IPS DF 6.9 (cell line): ENCODE results near the gene ZFP37.
"Not testable (repeated sequence)": the region's sequence is repeated elsewhere in the genome, so short reads cannot be mapped to it uniquely, and the experiment has no call there.

ENCODE experiments used
- DNase-seq: peaks from one replicate; pipeline ENCODE4 v3.0.0-alpha.2; 2013; ENCODE audit warnings: low read depth, low spot score
- H3K27ac ChIP-seq: one replicate; pipeline ENCODE4 v1.5.1; 2013; ENCODE audit warnings: low read length, control low read depth
- H3K27me3 ChIP-seq: 2 replicates; pipeline ENCODE4 v1.6.1; 2013; ENCODE audit warnings: mild to moderate bottlenecking, low read length; ENCODE audit not compliant: control insufficient read depth, insufficient read depth
- H3K36me3 ChIP-seq: 2 replicates; pipeline ENCODE4 v1.6.1; 2013; ENCODE audit warnings: low read length; ENCODE audit not compliant: control insufficient read depth, insufficient read depth
- H3K4me1 ChIP-seq: 2 replicates; pipeline ENCODE4 v1.6.1; 2013; ENCODE audit warnings: low read length; ENCODE audit not compliant: control insufficient read depth, insufficient read depth
- H3K4me3 ChIP-seq: 2 replicates; pipeline ENCODE4 v1.5.1; 2013; ENCODE audit warnings: mild to moderate bottlenecking, low read length
- H3K9me3 ChIP-seq: 2 replicates; pipeline ENCODE4 v1.6.1; 2013; ENCODE audit warnings: low read length, inconsistent platforms; ENCODE audit not compliant: control insufficient read depth, insufficient read depth
- whole genome bisulfite sequencing: extraction: QIAGEN DNeasy Blood & Tissue Kit; methylation state at CpG from one replicate; pipeline ENCODE4 v1.1.7; 2013; ENCODE audit warnings: mixed read lengths, missing lambda C conversion rate; ENCODE audit not compliant: insufficient read length, insufficient coverage; 5-methylcytosine and 5-hydroxymethylcytosine counted together

The ZFP37 gene

GRCh38 chr9:113059581-113060284, 3.2 kb upstream of the ZFP37 start:
- not testable (repeated sequence) for H3K4me1 ChIP-seq, DNase-seq, H3K4me3 ChIP-seq, H3K9me3 ChIP-seq, H3K27ac ChIP-seq, H3K36me3 ChIP-seq
- peaks cover 44% of the 10 kb centered on the region for H3K27me3 ChIP-seq
- WGBS: no CpG with 5 or more reads among the region's 61 CpGs

DNA sequence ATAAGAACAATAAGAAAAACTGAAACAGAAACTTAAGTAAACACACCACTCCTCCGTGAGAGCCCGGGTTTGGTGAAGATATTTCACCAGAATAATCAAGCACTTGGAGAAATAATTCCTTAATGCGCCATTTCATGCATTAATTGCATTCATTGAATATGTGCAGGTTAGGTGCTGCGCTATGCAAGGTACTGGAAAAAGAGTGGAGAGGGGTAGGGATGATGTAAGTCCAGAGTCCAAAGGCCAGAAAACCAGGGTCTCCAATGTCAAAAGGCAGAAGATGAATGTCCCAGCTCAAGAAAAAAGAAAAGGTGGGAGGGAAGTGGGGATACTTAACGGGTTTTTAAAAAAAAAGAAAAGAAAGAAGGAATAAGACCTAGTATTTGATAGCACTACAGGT, 669 bp upstream of the ZFP37 start:
- H3K4me1 ChIP-seq: 0 out of 2 replicates have a peak, but pooled peaks cover 2% of the 10 kb centered on the region
- whole genome bisulfite sequencing: no CpG with 5 or more reads among the region's 5 CpGs
- H3K27ac ChIP-seq: no peak overlapping the region
- H3K36me3 ChIP-seq: no peaks in the 10 kb centered on the region
- DNase-seq: no peak
- H3K9me3 ChIP-seq: no peaks in the 10 kb centered on the region
- peaks cover 34% of the 10 kb centered on the region for H3K27me3 ChIP-seq
- H3K4me3 ChIP-seq: no peak overlapping the region

GRCh38 chr9:113042884-113043657, 13.5 kb downstream of the ZFP37 start:
- Histone ChIP-seq H3K27ac (no peak overlapping the region), H3K4me1 (no peaks in the 10 kb centered on the region), H3K36me3 (no peaks in the 10 kb centered on the region; the same call in 1 of the 2 replicates), H3K4me3 (no peak overlapping the region), H3K27me3 (no peaks in the 10 kb centered on the region), H3K9me3 (peaks cover 4% of the 10 kb centered on the region)
- DNase-seq: no peak
- WGBS: no CpG with 5 or more reads among the region's 4 CpGs

DNA sequence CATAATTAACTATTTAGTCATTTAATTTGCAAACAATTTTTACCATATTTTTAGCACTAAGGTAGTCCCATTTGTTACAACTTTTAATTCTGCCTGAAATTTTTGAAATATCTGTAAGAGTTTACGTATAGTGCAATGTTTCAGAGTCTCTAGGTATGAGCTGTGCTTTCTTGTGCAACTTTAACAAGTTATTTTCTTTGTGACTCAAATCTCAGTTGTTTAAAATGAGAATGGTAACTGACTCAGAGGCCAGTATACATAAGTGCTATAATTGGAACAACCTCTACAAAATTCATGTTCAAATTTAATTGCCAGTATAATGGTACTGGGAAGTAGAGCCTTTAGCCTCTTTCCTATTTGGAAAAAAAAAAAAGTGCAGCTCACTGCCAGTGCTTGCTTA, 30.3 kb downstream of the ZFP37 start:
- H3K9me3 ChIP-seq: no peaks in the 10 kb centered on the region
- no peaks in the 10 kb centered on the region for H3K27me3 ChIP-seq
- no CpG with 5 or more reads among the region's 1 CpG for WGBS
- DNase-seq: no peak
- no peaks in the 10 kb centered on the region for H3K4me1 ChIP-seq
- H3K4me3 ChIP-seq: no peak overlapping the region
- H3K36me3 ChIP-seq: no peaks in the 10 kb centered on the region
- no peak overlapping the region for H3K27ac ChIP-seq

- no peaks in the 10 kb centered on the region for H3K9me3 ChIP-seq
- no peak overlapping the region for H3K4me3 ChIP-seq
- no peak for DNase-seq
- no peaks in the 10 kb centered on the region for H3K27me3 ChIP-seq
- WGBS: no CpG with 5 or more reads among the region's 3 CpGs
- no peaks in the 10 kb centered on the region for H3K4me1 ChIP-seq
- H3K27ac ChIP-seq: no peak overlapping the region
- no peaks in the 10 kb centered on the region for H3K36me3 ChIP-seq
These were observed 38.3 kb downstream of the ZFP37 start for GRCh38 chr9:113018247-113018646.

GRCh38 chr9:113012492-113012891, 44.0 kb downstream of the ZFP37 start:
- WGBS: no CpG with 5 or more reads among the region's 9 CpGs
- Histone ChIP-seq H3K9me3 (no peaks in the 10 kb centered on the region; the same call in 1 of the 2 replicates), H3K4me3 (no peak overlapping the region; the same call in 1 of the 2 replicates), H3K27ac (no peak overlapping the region), H3K36me3 (no peaks in the 10 kb centered on the region), H3K4me1 (no peaks in the 10 kb centered on the region), H3K27me3 (no peaks in the 10 kb centered on the region)
- no peak for DNase-seq

DNA sequence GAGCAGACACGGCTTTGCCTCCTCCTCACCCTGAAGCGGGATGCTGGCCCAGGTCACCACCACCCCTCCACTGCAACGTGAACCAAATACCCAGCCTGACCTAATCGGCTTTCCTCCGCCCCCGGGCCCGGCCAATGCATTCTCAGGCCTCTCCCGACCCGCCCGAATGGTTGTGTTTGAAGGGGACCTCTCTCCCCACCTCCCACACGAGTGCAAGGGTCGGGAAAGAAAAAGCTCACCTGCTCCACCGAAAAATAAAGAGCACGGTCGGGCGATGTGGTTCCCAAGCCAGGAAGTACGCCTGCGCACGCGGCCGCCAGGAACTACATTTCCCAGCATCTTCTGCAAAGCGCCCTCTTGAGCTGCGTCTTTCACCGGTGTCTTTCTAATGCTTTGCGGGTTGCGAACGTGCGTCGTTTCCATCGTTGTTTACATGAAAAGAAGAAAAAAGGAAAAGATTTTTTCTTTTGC, 44.6 kb downstream of the ZFP37 start, which contains the start of gene ZNF883:
ZNF883 (minus strand) TSS at position 282 of the 471 bp plus-strand sequence.
- no peak within 1 kb of the TSS for H3K27ac ChIP-seq
- H3K4me1 ChIP-seq: no peaks in the 10 kb centered on the region
- no peaks in the 10 kb centered on the region for H3K36me3 ChIP-seq
- no CpG with 5 or more reads among the region's 30 CpGs for WGBS
- peak; percentile 55 for DNase-seq
- H3K27me3 ChIP-seq: no peaks in the 10 kb centered on the region
- H3K4me3 ChIP-seq: peak within 1 kb of the TSS; percentile 78; the same call in 1 of the 2 replicates
- H3K9me3 ChIP-seq: no peaks in the 10 kb centered on the region; the same call in 1 of the 2 replicates

DNA sequence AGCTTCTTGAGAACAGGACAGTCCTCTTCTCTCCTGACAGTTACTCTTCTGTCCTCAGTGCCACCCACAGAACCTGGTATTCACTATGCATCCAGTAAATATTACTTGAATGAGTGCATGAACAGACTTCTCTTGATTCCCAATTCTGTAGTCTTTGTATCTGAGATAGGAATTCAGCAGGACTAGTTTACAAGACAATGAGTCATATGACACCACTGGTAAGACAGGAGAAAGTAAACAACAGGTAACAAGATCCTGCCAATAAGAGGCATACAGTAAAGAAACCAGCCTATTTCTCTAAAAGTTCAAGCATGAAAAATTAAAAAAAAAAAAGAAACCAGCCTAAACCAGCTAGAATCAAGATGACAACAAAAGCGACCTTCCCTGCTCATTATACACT, 50.7 kb downstream of the ZFP37 start:
- no peaks in the 10 kb centered on the region for H3K36me3 ChIP-seq
- DNase-seq: no peak
- no CpG with 5 or more reads among the region's 1 CpG for WGBS
- no peaks in the 10 kb centered on the region for H3K27me3 ChIP-seq
- no peaks in the 10 kb centered on the region for H3K4me1 ChIP-seq
- H3K9me3 ChIP-seq: peaks cover 2% of the 10 kb centered on the region
- H3K4me3 ChIP-seq: no peak overlapping the region
- H3K27ac ChIP-seq: no peak overlapping the region

- H3K4me3 ChIP-seq: no peak overlapping the region
- H3K36me3 ChIP-seq: peaks cover 9% of the 10 kb centered on the region; the same call in 1 of the 2 replicates
- peaks cover 23% of the 10 kb centered on the region for H3K9me3 ChIP-seq
- no peaks in the 10 kb centered on the region for H3K27me3 ChIP-seq
- DNase-seq: no peak
- H3K27ac ChIP-seq: no peak overlapping the region
- WGBS: no CpG with 5 or more reads among the region's 8 CpGs
- H3K4me1 ChIP-seq: no peaks in the 10 kb centered on the region
These were observed 59.1 kb downstream of the ZFP37 start for GRCh38 chr9:112997236-112997941.
